ACC112 (cell line): Measurements from ENCODE around the gene HOATZ.
A peak's percentile ranks its signal among the peaks of the same experiment; 100 is the strongest.

ENCODE experiments used
- H2AFZ ChIP-seq: fragments of 200-600 bp; sonication (generic); one replicate; pipeline ENCODE4 v1.6.0; 2017; ENCODE audit warnings: antibody characterized with exemption, low read length; ENCODE audit not compliant: unreplicated experiment
- H3K27ac ChIP-seq: fragments of 200-600 bp; sonication (generic); 2 replicates; pipeline ENCODE4 v1.5.1; 2014; ENCODE audit warnings: low read depth, mild to moderate bottlenecking, antibody characterized with exemption, low read length, moderate library complexity
- H3K27me3 ChIP-seq: fragments of 200-600 bp; sonication (generic); 2 replicates; pipeline ENCODE4 v1.6.1; 2014; ENCODE audit warnings: mild to moderate bottlenecking, antibody characterized with exemption, low read length, moderate library complexity, mixed read lengths; ENCODE audit not compliant: insufficient read depth
- H3K36me3 ChIP-seq: fragments of 200-600 bp; sonication (generic); 2 replicates; pipeline ENCODE4 v1.6.1; 2016; ENCODE audit warnings: mild to moderate bottlenecking, antibody characterized with exemption, low read length, moderate library complexity, mixed read lengths; ENCODE audit not compliant: insufficient read depth
- H3K4me1 ChIP-seq: fragments of 200-600 bp; sonication (generic); one replicate; pipeline ENCODE4 v1.6.1; 2016; ENCODE audit warnings: low read length, mixed read lengths; ENCODE audit not compliant: insufficient read depth, unreplicated experiment, control insufficient read depth
- H3K4me3 ChIP-seq: fragments of 200-600 bp; sonication (generic); 2 replicates; pipeline ENCODE4 v1.5.1; 2014; ENCODE audit warnings: mild to moderate bottlenecking, low read depth, low read length
- H3K79me2 ChIP-seq: fragments of 200-600 bp; sonication (generic); one replicate; pipeline ENCODE4 v1.6.0; 2016; ENCODE audit warnings: low read length; ENCODE audit not compliant: control insufficient read depth, unreplicated experiment, insufficient read depth

Gene HOATZ

DNA sequence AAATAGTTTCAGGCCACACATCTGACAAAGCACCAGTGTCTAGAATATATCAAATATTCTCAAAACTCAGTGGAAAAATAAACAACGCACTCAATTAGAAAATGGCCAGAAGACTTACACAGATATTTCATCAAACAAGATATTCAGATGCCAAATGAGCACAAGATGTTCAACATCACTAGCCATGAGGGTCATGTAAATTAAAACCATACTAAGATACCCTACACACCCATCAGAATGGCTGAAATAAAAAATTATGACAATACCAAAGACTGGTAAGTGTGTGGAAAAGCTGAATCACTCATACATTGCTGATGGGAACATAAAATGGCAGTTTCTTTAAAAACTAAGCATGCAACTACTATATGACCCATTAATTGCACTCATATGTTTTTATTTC, 24.1 kb upstream of the HOATZ start:
- H3K79me2 ChIP-seq: no peaks in the 10 kb centered on the region
- H3K4me3 ChIP-seq: no peak overlapping the region
- H3K4me1 ChIP-seq: no peaks in the 10 kb centered on the region
- no peaks in the 10 kb centered on the region for H3K36me3 ChIP-seq
- H3K27me3 ChIP-seq: no peaks in the 10 kb centered on the region
- H2AFZ ChIP-seq: no peak overlapping the region
- no peak overlapping the region for H3K27ac ChIP-seq

- Histone ChIP-seq H3K36me3 (no peaks in the 10 kb centered on the region), H3K79me2 (no peaks in the 10 kb centered on the region), H3K4me1 (no peaks in the 10 kb centered on the region), H3K27ac (no peak overlapping the region), H3K4me3 (no peak overlapping the region), H2AFZ (no peak overlapping the region), H3K27me3 (no peaks in the 10 kb centered on the region)
Observed at GRCh38 chr11:111494040-111494439, 20.5 kb upstream of the HOATZ start.

- Histone ChIP-seq H3K27me3 (no peaks in the 10 kb centered on the region), H3K36me3 (no peaks in the 10 kb centered on the region), H2AFZ (no peak overlapping the region), H3K4me3 (no peak overlapping the region), H3K27ac (no peak overlapping the region), H3K4me1 (no peaks in the 10 kb centered on the region), H3K79me2 (no peaks in the 10 kb centered on the region)
Observed at GRCh38 chr11:111499483-111499882, 15.1 kb upstream of the HOATZ start.

DNA sequence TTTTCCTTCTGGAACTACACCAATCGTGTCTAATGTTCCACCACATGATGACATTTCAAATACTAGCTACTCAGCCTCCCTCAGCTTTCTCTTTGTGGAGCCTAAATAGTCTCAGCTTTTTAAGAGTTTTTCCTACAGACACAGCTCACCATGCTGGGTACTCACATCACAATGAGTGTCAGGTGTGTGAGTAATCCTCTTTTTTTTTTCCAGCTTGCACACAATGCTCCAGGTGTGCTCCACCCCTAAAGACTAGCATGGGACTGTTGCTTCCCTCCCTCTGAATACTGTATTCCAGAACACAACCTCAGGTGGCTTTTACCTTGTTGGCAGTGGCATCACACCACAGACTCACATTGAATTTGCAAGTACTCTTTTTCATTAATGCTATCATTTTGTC, 14.1 kb upstream of the HOATZ start:
- Histone ChIP-seq H3K27ac (no peak overlapping the region), H3K27me3 (no peaks in the 10 kb centered on the region), H3K36me3 (no peaks in the 10 kb centered on the region), H3K4me1 (no peaks in the 10 kb centered on the region), H2AFZ (no peak overlapping the region), H3K79me2 (no peaks in the 10 kb centered on the region), H3K4me3 (no peak overlapping the region)

DNA sequence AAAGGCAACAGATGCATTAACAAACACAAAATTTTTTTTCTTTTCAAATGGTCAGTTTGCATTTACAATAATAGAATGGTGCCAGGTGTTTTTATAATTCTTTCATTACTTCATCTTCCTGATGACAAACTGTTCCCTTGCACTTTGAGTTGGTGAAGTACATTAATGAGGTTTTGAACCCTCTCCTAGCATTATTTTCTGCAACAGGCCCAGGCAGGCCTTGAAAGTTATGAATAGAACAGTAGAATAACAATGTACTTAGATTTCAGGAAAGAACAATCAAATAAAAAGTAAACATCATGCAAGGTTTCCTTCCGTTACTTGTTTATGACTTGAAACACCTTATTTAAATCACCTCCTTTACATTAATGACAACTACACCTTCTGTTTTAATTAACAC, 12.0 kb upstream of the HOATZ start:
- Histone ChIP-seq H3K4me1 (no peaks in the 10 kb centered on the region), H3K79me2 (no peaks in the 10 kb centered on the region)

DNA sequence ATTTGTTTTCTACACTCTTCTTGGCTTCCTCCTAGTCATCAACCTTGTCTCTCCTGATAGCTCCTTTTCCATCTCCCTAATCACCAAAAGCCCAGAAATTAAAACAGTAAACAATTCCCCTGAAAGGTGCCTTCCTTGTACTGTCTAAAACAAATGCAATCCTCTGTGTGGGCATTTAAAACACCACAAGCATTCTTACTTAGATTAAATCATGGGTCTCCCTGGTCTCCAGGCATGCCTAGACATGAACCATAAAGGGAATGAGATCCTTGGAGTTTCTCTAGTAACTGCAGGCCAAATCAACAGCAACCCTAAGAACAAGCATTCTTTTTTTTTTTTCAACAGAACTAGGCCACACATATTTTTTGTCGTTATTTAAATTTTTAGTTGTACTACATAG, 4.3 kb upstream of the HOATZ start:
- Histone ChIP-seq H3K27me3 (no peaks in the 10 kb centered on the region), H2AFZ (no peak overlapping the region), H3K79me2 (no peaks in the 10 kb centered on the region)

More for the DNA sequence above, 12.0 kb upstream of the HOATZ start:
- no peaks in the 10 kb centered on the region for H3K27me3 ChIP-seq
- no peaks in the 10 kb centered on the region for H3K36me3 ChIP-seq
- H3K4me3 ChIP-seq: no peak overlapping the region
- no peak overlapping the region for H2AFZ ChIP-seq
- no peak overlapping the region for H3K27ac ChIP-seq

GRCh38 chr11:111512296-111513239, 2.0 kb upstream of the HOATZ start, which contains the start of gene BTG4:
Gene BTG4, minus strand, starts transcription at chr11:111512386. Its CDS starts 13,610 bp downstream, at chr11:111498776.
- H2AFZ ChIP-seq: peak within 1 kb of the TSS; percentile 64
- H3K36me3 ChIP-seq: no peaks in the 10 kb centered on the region
- no peaks in the 10 kb centered on the region for H3K79me2 ChIP-seq
- peak within 1 kb of the TSS; percentile 19; the same call in 1 of the 2 replicates for H3K27ac ChIP-seq
- H3K27me3 ChIP-seq: no peaks in the 10 kb centered on the region
- peak within 1 kb of the TSS; percentile 86 for H3K4me3 ChIP-seq
- H3K4me1 ChIP-seq: peaks cover 5% of the 10 kb centered on the region

More for the DNA sequence above, 4.3 kb upstream of the HOATZ start:
- Histone ChIP-seq H3K4me1 (peaks cover 5% of the 10 kb centered on the region), H3K36me3 (no peaks in the 10 kb centered on the region), H3K4me3 (no peak overlapping the region), H3K27ac (no peak overlapping the region)

DNA sequence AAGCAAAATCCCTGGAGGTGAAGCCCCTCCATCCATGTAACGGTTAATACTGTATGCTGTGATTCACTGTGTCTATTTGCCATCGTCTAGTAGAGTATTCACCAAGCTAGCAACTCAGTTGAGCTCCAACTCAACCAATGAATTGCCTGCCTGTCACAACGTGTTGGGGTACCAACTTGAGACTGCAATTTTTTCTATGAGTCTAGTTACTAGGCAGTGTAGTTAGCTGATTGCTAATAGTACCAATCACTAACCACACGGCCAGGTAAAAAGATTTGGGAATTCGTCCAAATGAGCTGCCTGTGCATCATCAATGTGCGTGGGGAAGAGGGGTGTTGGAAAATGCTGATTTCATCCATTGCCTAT, 1.4 kb upstream of the HOATZ start:
- H2AFZ ChIP-seq: peak overlapping the region; percentile 64

GRCh38 chr11:111515591-111515990, 1.0 kb downstream of the HOATZ start:
- Histone ChIP-seq H3K36me3 (no peaks in the 10 kb centered on the region), H3K4me3 (no peak overlapping the region), H2AFZ (peak overlapping the region; percentile 68), H3K4me1 (peaks cover 10% of the 10 kb centered on the region), H3K27ac (no peak overlapping the region), H3K79me2 (no peaks in the 10 kb centered on the region), H3K27me3 (no peaks in the 10 kb centered on the region)

More for the DNA sequence above, 1.4 kb upstream of the HOATZ start:
- Histone ChIP-seq H3K4me1 (peaks cover 5% of the 10 kb centered on the region), H3K27ac (no peak overlapping the region), H3K27me3 (no peaks in the 10 kb centered on the region), H3K36me3 (no peaks in the 10 kb centered on the region), H3K79me2 (no peaks in the 10 kb centered on the region), H3K4me3 (peak overlapping the region; percentile 86)

GRCh38 chr11:111518668-111519067, 4.1 kb downstream of the HOATZ start:
- Histone ChIP-seq H3K27ac (no peak overlapping the region), H3K79me2 (no peaks in the 10 kb centered on the region), H3K4me3 (no peak overlapping the region), H3K4me1 (peaks cover 19% of the 10 kb centered on the region), H3K27me3 (no peaks in the 10 kb centered on the region), H3K36me3 (no peaks in the 10 kb centered on the region), H2AFZ (no peak overlapping the region)

DNA sequence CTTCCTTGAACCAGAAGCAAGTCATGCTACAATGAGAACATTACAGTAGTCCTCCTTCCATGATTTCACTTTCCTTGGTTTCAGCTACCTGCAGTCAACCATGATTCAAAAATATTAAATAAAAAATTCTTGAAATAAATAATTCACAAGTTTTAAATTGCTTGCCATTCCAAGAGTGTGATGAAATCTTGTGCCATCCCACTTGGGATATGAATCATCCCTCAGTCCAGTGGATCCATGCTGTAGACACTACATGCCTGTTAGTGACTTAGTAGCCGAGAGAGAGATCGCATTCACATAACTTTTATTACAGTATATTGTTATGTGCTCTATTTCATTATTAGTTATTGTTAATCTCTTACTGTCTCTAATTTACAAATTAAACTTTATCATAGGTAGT, 6.0 kb downstream of the HOATZ start:
- peak overlapping the region; percentile 48; the same call in 1 of the 2 replicates for H3K4me3 ChIP-seq
- H3K36me3 ChIP-seq: no peaks in the 10 kb centered on the region
- no peaks in the 10 kb centered on the region for H3K79me2 ChIP-seq
- no peak overlapping the region for H2AFZ ChIP-seq
- H3K4me1 ChIP-seq: peaks cover 24% of the 10 kb centered on the region
- peak overlapping the region; percentile 74 for H3K27ac ChIP-seq
- no peaks in the 10 kb centered on the region for H3K27me3 ChIP-seq
